Prostate gland (tissue), 2 donors: ENCODE data around the gene CHRM2. TPM values are rescaled to one million over a fixed set of nuclear protein-coding genes. Genes with fewer than 3 reads are reported as not detected.

Source experiments
- DNase-seq: peaks from one replicate; pipeline ENCODE4 v3.0.0-alpha.2; 2019; ENCODE audit warnings: low spot score
- H3K27ac ChIP-seq, 2 donors: fragments of 200-600 bp; sonication (generic); 2 replicates each; pipeline ENCODE4 v1.5.1; 2017 to 2019
- H3K27me3 ChIP-seq: fragments of 200-600 bp; sonication (generic); replicated peaks from 2 replicates; pipeline ENCODE4 v1.5.1; 2019; ENCODE audit not compliant: insufficient read depth
- H3K36me3 ChIP-seq, 2 donors: fragments of 200-600 bp; sonication (generic); 1 replicate in 1 of 2; 2 replicates in 1 of 2; pipeline versions ENCODE4 v1.5.1 to v1.8.1; 2017 to 2019
- H3K4me1 ChIP-seq: fragments of 200-600 bp; sonication (generic); replicated peaks from 2 replicates; pipeline ENCODE4 v1.5.1; 2019
- H3K4me3 ChIP-seq, 2 donors: fragments of 200-600 bp; sonication (generic); 2 replicates each; pipeline ENCODE4 v1.5.1; 2017 to 2019
- H3K9me3 ChIP-seq: fragments of 200-600 bp; sonication (generic); 2 replicates; pipeline ENCODE4 v1.5.1; 2017
- POLR2A ChIP-seq: fragments of 450-650 bp; IDR thresholded peaks from one replicate; pipeline ENCODE4 v1.6.1; 2016; ENCODE audit warnings: antibody characterized with exemption, mild to moderate bottlenecking
- POLR2AphosphoS5 ChIP-seq: sonication (generic); formaldehyde crosslinking; IDR thresholded peaks from one replicate; pipeline ENCODE4 v1.6.1; 2017; ENCODE audit warnings: antibody characterized with exemption
- WGBS: methylation state at CpG from one replicate; pipeline ENCODE4 v1.1.5; 2018; 5-methylcytosine and 5-hydroxymethylcytosine counted together
- intact Hi-C: fragments of 100-400 bp; cut with DNase I; formaldehyde crosslinking; loops from one replicate; pipeline ENCODE4 v1.14.2; 2022
- total RNA-seq, 2 donors: library from RNA; depleted of rRNA; stranded (reverse); fragments of >200 nt; gene quantifications; one replicate each; pipeline ENCODE4 v1.1.0, GENCODE V29; 2016
- TF ChIP-seq, protein P1 (sequence below), 4 experiments: fragments of 200-600 bp in 2 of 4; fragments of 450-650 bp in 2 of 4; sonication (generic) in 2 of 4; IDR thresholded peaks; 1 replicate in 3 of 4; 2 replicates in 1 of 4; pipeline ENCODE4 v1.5.1; 2016 to 2019; ENCODE audit warnings: antibody characterized with exemption in 4 of 4, mild to moderate bottlenecking in 2 of 4, moderate library complexity in 2 of 4

CHRM2 gene
- total RNA-seq, 2 donors from 2014 or later = 0.40 TPM; not detected in 1

DNA sequence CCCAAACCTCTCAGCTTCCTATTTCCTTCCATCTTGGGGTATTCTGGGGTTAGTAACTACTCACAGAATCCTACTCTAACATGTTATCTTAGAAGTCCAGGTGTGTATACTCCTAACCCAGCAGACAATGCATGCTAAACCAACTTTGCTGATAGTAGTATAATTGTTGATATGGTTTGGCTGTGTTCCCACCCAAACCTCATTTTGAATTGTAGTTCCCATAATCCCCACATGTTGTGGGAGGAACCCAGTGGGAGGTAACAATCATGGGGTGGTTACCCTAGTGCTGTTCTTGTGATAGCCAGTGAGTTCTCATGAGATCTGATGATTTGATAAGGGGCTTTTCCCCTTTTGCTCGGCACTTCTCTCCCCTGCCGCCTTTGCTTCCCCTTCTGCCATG, 135.1 kb downstream of the CHRM2 start:
- H3K4me3 ChIP-seq = no peak overlapping the region
- no peak for TF ChIP-seq POLR2AphosphoS5
- TF ChIP-seq, protein P1, sequence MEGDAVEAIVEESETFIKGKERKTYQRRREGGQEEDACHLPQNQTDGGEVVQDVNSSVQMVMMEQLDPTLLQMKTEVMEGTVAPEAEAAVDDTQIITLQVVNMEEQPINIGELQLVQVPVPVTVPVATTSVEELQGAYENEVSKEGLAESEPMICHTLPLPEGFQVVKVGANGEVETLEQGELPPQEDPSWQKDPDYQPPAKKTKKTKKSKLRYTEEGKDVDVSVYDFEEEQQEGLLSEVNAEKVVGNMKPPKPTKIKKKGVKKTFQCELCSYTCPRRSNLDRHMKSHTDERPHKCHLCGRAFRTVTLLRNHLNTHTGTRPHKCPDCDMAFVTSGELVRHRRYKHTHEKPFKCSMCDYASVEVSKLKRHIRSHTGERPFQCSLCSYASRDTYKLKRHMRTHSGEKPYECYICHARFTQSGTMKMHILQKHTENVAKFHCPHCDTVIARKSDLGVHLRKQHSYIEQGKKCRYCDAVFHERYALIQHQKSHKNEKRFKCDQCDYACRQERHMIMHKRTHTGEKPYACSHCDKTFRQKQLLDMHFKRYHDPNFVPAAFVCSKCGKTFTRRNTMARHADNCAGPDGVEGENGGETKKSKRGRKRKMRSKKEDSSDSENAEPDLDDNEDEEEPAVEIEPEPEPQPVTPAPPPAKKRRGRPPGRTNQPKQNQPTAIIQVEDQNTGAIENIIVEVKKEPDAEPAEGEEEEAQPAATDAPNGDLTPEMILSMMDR (IDR thresholded peaks at IDR 0.05) = no peak
- no peak for TF ChIP-seq POLR2A
- H3K27me3 ChIP-seq = no peaks in the 10 kb centered on the region
- WGBS = 61% methylated on average over 2 of the region's 2 CpGs
- H3K36me3 ChIP-seq = no peaks in the 10 kb centered on the region
- no peaks in the 10 kb centered on the region for H3K4me1 ChIP-seq
- H3K27ac ChIP-seq = no peak overlapping the region
- intact Hi-C loops = no loop called here
- no peaks in the 10 kb centered on the region for H3K9me3 ChIP-seq
- no peak for DNase-seq

DNA sequence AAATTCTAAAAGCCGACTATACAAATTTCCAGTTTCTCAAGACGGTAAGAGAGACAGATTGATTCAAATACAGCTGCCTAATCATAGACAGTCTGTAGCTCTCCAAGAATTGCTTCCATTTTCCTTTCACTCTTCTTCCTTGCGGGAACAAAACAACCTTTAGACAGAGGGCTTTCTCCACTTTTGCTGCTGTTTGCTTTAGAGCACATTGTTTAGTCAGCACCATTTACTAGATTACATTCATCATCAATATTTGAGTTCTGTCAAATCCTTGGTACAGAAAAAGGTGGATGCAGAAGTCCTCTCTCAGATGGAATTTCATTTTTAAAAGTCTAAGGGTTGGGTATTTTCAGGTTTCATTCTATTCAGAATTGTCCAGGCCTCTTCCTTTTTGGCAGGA, 137.4 kb downstream of the CHRM2 start:
- no peak overlapping the region for H3K4me3 ChIP-seq
- no peaks in the 10 kb centered on the region for H3K4me1 ChIP-seq
- TF ChIP-seq, protein P1 (IDR thresholded peaks at IDR 0.05) = no peak
- TF ChIP-seq POLR2AphosphoS5 (no peak), POLR2A (no peak)
- WGBS = 46% methylated on average over 3 of the region's 3 CpGs
- no peak overlapping the region for H3K27ac ChIP-seq
- H3K9me3 ChIP-seq = no peaks in the 10 kb centered on the region
- intact Hi-C loops = no loop called here
- H3K27me3 ChIP-seq = no peaks in the 10 kb centered on the region
- DNase-seq = no peak
- H3K36me3 ChIP-seq = no peaks in the 10 kb centered on the region

DNA sequence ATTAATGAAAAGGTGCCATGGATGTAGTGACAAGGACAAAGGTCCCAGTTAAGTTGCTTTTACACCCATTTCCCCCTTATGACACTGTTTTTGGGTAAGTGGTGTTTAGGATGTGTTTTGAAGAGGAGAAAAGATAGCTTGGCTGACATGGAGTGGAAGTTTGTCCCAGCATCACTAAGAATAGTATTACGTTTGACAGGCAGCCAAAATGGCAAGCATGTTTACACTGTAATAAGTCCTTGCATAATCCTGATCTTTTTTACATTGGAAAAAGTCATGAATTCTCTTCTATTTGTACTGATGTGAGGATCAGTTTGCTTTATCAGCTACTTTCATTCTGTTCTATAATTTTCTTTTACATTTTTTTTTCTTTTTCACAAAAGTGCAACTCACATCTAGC, 137.8 kb downstream of the CHRM2 start:
- Histone ChIP-seq H3K4me1 (no peaks in the 10 kb centered on the region), H3K27ac (no peak overlapping the region), H3K9me3 (no peaks in the 10 kb centered on the region), H3K36me3 (no peaks in the 10 kb centered on the region), H3K4me3 (no peak overlapping the region), H3K27me3 (no peaks in the 10 kb centered on the region)
- DNase-seq = no peak
- intact Hi-C loops = no loop called here
- 12% methylated on average over 1 of the region's 1 CpG for whole genome bisulfite sequencing
- no peak for TF ChIP-seq POLR2A
- TF ChIP-seq, protein P1 (IDR thresholded peaks at IDR 0.05) = no peak
- no peak for TF ChIP-seq POLR2AphosphoS5

DNA sequence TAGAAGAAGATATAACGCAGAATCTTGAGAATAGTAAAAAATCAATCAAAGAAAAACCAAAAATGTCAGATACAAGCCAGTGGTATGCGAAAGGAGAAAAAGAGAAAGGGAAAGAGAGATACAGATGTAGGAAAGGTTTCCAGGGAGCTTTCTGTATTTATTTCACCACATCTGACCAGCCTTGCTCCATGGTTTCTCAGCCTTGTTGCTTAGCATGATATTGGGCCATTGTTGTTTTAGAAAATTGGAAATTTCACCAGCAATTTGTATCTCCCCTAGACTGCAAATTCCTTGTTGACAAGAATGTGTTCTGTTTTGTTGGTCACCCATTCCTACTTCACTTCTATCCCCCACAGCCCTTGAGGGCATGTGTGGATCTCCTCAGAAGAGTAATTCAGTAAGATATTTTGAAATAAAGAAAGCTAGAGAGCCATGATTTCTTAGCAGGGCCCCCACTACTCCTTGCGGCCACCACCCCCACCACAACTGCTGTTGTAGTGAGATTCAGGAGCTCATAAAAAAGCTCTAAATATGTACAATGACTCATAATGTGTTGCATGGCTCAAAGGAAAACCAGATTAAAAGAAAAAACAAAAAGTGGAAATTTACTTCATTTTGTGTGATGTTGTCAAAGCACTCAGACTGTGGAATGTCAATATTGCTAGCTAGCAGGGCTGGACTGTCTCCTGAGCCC, 138.7 kb downstream of the CHRM2 start:
- H3K27ac ChIP-seq = no peak overlapping the region
- DNase-seq = no peak
- no peaks in the 10 kb centered on the region for H3K36me3 ChIP-seq
- H3K4me1 ChIP-seq = no peaks in the 10 kb centered on the region
- intact Hi-C loops = no loop called here
- H3K27me3 ChIP-seq = no peaks in the 10 kb centered on the region
- no peak for TF ChIP-seq POLR2AphosphoS5
- TF ChIP-seq, protein P1 (IDR thresholded peaks at IDR 0.05) = no peak
- no peak overlapping the region for H3K4me3 ChIP-seq
- no peaks in the 10 kb centered on the region for H3K9me3 ChIP-seq
- WGBS = 50% methylated on average over 3 of the region's 3 CpGs

DNA sequence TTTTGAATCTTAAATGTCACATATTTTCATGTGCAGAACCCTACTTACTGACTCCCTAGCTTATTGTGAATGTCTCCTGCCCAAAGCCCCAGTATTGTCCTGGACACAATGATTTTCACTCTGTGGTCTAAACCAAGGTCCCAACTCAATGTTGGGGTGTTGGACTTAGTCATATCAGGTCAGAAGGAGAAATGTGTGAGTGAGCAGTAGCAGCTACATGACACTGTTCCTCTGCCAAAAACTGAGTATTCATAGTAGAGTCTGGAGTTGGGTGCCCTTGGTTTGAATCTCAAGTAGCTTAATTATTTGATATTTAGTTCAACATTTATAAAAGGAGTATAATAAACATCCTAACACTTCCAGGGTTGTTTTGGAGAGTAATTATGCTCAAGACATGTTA, 141.0 kb downstream of the CHRM2 start:
- intact Hi-C loops = no loop called here
- Histone ChIP-seq H3K27me3 (no peaks in the 10 kb centered on the region), H3K4me3 (no peak overlapping the region), H3K27ac (no peak overlapping the region), H3K9me3 (no peaks in the 10 kb centered on the region), H3K4me1 (no peaks in the 10 kb centered on the region), H3K36me3 (no peaks in the 10 kb centered on the region)
- TF ChIP-seq POLR2AphosphoS5 = no peak
- TF ChIP-seq, protein P1 (IDR thresholded peaks at IDR 0.05) = no peak
- no peak for TF ChIP-seq POLR2A
- DNase-seq = no peak
